Left cardiac atrium (tissue), 4 donors: ENCODE results near the gene TLL1. TPM values are rescaled to one million over a fixed set of nuclear protein-coding genes. Genes with fewer than 3 reads are reported as not detected.

ENCODE experiments used
- ATAC-seq, 2 donors: fragments of 200-7000 bp; cut with Tn5 transposase; one replicate each; pipeline ENCODE4 v1.9.1; 2020; ENCODE audit warnings: mild to moderate bottlenecking in 2 of 2, moderate library complexity in 2 of 2
- DNase-seq: peaks from one replicate; pipeline ENCODE4 v3.0.0-alpha.2; 2020
- intact Hi-C, 2 donors: fragments of 100-400 bp; cut with DNase I; formaldehyde crosslinking; loops; one replicate each; pipeline versions ENCODE4 v1.14.1 to v1.15.1; 2022 to 2023
- total RNA-seq, 2 donors: library from RNA; stranded (reverse); fragmentation: NEBNext Ultra II Directional; extraction: Animal tissue kit (Norgen Biotek cat#: 25700); gene quantifications; one replicate each; pipeline ENCODE4 v1.2.1, GENCODE V29; 2021
- donor health status: DM: no; HTN: yes; CAD: no.
- donor health status: DM: no; HTN: yes; CAD: no; lungs with severe emphysema.
- donor health status: DM: yes; HTN: yes; CAD: no.
- donor health status: Dilated cardiomyopathy.

TLL1 gene
- total RNA-seq, 2 donors from 2014 or later: 2.4 to 2.9 TPM

GRCh38 chr4:166019441-166020220 lies 146.6 kb downstream of the TLL1 start:
- no peak for ATAC-seq
- DNase-seq: no peak
- intact Hi-C loops: no loop called here

GRCh38 chr4:166021617-166022016 lies 148.6 kb downstream of the TLL1 start:
- peak in 1 of 2 donors; percentile 15 for ATAC-seq
- intact Hi-C loops: no loop called here
- DNase-seq: no peak

- DNase-seq: no peak
- no peak for ATAC-seq
- intact Hi-C loops: no loop called here
Measured at GRCh38 chr4:166034965-166035364, 161.9 kb downstream of the TLL1 start.

- intact Hi-C loops: no loop called here
- ATAC-seq (no peak), DNase-seq (no peak)
Measured at GRCh38 chr4:166039822-166040221, 166.8 kb downstream of the TLL1 start.

- ATAC-seq: no peak
- intact Hi-C loops: no loop called here
Measured at GRCh38 chr4:166042510-166043055, 169.5 kb downstream of the TLL1 start.

GRCh38 chr4:166043801-166044200 lies 170.8 kb downstream of the TLL1 start:
- intact Hi-C loops: no loop called here
- no peak for DNase-seq
- ATAC-seq: no peak

More at GRCh38 chr4:166042510-166043055, 169.5 kb downstream of the TLL1 start:
- DNase-seq: no peak

GRCh38 chr4:166044871-166045270 lies 171.8 kb downstream of the TLL1 start:
- DNase-seq: no peak
- ATAC-seq: no peak
- intact Hi-C loops: no loop called here

GRCh38 chr4:166045457-166045856 lies 172.4 kb downstream of the TLL1 start:
- intact Hi-C loops: no loop called here
- no peak for DNase-seq
- no peak for ATAC-seq

- DNase-seq: no peak
- no peak for ATAC-seq
- intact Hi-C loops: no loop called here
Measured at GRCh38 chr4:166049036-166049435, 176.0 kb downstream of the TLL1 start.

GRCh38 chr4:166064721-166065120 lies 191.7 kb downstream of the TLL1 start:
- DNase-seq (no peak), ATAC-seq (no peak)
- intact Hi-C loops: no loop called here

- ATAC-seq (no peak), DNase-seq (no peak)
- intact Hi-C loops: no loop called here
Measured at GRCh38 chr4:166065324-166065723, 192.3 kb downstream of the TLL1 start.

GRCh38 chr4:166066936-166067335 lies 193.9 kb downstream of the TLL1 start:
- intact Hi-C loops: no loop called here
- DNase-seq: no peak
- ATAC-seq: no peak

GRCh38 chr4:166067915-166068314 lies 194.9 kb downstream of the TLL1 start:
- no peak for DNase-seq
- intact Hi-C loops: no loop called here
- no peak for ATAC-seq

GRCh38 chr4:166073783-166074182 lies 200.7 kb downstream of the TLL1 start:
- DNase-seq (no peak), ATAC-seq (no peak)
- intact Hi-C loops: no loop called here

GRCh38 chr4:166075599-166075998 lies 202.6 kb downstream of the TLL1 start:
- intact Hi-C loops: no loop called here
- DNase-seq: no peak
- ATAC-seq: no peak

GRCh38 chr4:166077782-166078181 lies 204.7 kb downstream of the TLL1 start:
- ATAC-seq: no peak
- intact Hi-C loops: no loop called here
- DNase-seq: no peak

- intact Hi-C loops: no loop called here
- DNase-seq: no peak
- no peak for ATAC-seq
Measured at GRCh38 chr4:166078383-166078782, 205.3 kb downstream of the TLL1 start.

GRCh38 chr4:166078955-166079354 lies 205.9 kb downstream of the TLL1 start:
- DNase-seq (no peak), ATAC-seq (no peak)
- intact Hi-C loops: no loop called here

- intact Hi-C loops: loop anchor here in 1 of 2 donors (2.0 kb wide), 1 partner anchor 595 kb away; no protein-coding TSS in a partner anchor
- ATAC-seq (no peak), DNase-seq (no peak)
Measured at GRCh38 chr4:166087569-166087968, 214.5 kb downstream of the TLL1 start.

- ATAC-seq (no peak), DNase-seq (no peak)
- intact Hi-C loops: no loop called here
Measured at GRCh38 chr4:166088576-166088975, 215.5 kb downstream of the TLL1 start.

GRCh38 chr4:166091146-166091545 lies 218.1 kb downstream of the TLL1 start:
- intact Hi-C loops: loop anchor here in 1 of 2 donors (5.0 kb wide), 1 partner anchor 554 kb away; no protein-coding TSS in a partner anchor
- DNase-seq: no peak

More at GRCh38 chr4:166091146-166091545, 218.1 kb downstream of the TLL1 start:
- no peak for ATAC-seq
